ENCODE results near the gene WFIKKN2. TPM values are rescaled to one million over a fixed set of nuclear protein-coding genes. Genes with fewer than 3 reads are reported as not detected.

The WFIKKN2 gene
- total and polyA plus RNA-seq, 2 of the 4 experiments (the other 2 are of a cell fraction) = 0.02 TPM; not detected in 1

DNA sequence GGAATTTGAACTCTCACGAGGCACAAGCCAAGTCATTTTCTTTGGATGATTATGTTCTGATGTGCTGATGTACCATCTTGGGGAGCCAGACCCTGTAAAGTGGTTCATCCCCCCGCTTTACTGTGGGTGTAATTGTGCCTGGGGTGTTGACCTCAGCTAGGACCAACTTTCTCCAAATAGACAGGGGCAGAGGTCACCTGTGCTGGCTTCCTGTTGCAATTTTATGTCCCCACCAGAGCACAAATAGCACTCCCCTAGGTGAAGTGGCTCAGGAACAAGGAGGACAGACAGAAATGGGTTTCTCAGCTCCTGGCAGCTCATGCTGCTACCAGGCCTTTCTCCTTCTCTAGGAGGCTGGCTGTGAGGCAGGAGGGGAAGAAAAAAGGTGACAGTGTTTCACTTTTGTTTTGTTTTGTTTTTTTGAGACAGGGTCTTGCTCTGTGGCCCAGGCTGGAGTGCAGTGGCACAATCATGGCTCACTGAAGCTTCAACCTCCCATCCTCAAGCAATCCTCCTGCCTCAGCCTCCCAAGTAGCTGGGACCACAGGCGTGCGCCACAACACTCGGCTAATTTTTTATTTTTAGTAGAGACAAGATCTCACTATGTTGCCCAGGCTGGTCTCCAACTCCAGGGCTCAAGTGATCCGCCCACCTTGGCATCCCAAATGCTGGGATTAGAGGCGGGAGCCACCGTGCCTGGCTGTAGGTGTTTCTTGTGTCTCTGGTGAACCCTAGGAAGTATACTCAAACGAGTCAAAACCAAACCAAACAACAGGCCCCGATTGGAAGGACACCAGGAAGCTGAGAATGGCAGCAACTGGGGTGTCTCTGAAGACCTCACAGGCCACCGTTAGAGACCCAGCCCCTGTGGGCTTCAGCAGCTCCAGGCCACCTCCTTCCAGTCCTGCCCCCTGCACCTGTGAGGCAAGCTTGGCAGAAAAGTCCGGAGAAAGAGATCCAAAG is 32.5 kb upstream of the WFIKKN2 start:
- ChIA-PET POLR2A (ENCODE audit: unreplicated experiment) (no interaction called here), CTCF (interaction anchor here (0.5 to 1.3 kb wide), 2 partner anchors 13 to 91 kb away, joined by 4 read pairs; no protein-coding TSS in a partner anchor)
- in situ Hi-C loops (cut with MboI; ENCODE audit: low sequenced_read_pairs) = no loop called here
- no peak overlapping the region for H2AK5ac ChIP-seq (ENCODE audit: low read depth, low read length)
- TF ChIP-seq RCOR1 (IDR thresholded peaks at IDR 0.05; ENCODE audit: insufficient replicate concordance, low read length) (no peak), USF2 (IDR thresholded peaks at IDR 0.05; ENCODE audit: low read depth, low read length) (no peak)
- no peak overlapping the region for H2BK5ac ChIP-seq (ENCODE audit: low read depth, low read length, poor library complexity, severe bottlenecking)
- H4K5ac ChIP-seq (ENCODE audit: low read depth, low read length) = no peak overlapping the region
- no peak overlapping the region for H2AK9ac ChIP-seq (replicated peaks; ENCODE audit: low read depth, low read length, poor library complexity)
- H3K79me1 ChIP-seq (ENCODE audit: low read depth in 1 of 2, low read length in 2 of 2) = no peaks in the 10 kb centered on the region
- H3K9me1 ChIP-seq (ENCODE audit: insufficient read depth, low read length) = 0 out of 2 replicates have a peak, but pooled peaks cover 4% of the 10 kb centered on the region
- H3K9ac ChIP-seq (ENCODE audit: low read depth, low read length) = no peak overlapping the region
- H2BK20ac ChIP-seq (ENCODE audit: low read depth, low read length) = no peak overlapping the region
- no peak overlapping the region for H3K14ac ChIP-seq (replicated peaks; ENCODE audit: low read depth, low read length)
- H2BK120ac ChIP-seq (ENCODE audit: low read depth, low read length) = no peak overlapping the region
- no peak for DNase-seq
- no peak overlapping the region for H2AFZ ChIP-seq (replicated peaks; ENCODE audit: low read length, poor library complexity)
- no peak overlapping the region for H4K8ac ChIP-seq (ENCODE audit: low read depth in 2 of 2, low read length in 2 of 2)
- no peak overlapping the region for H3K27ac ChIP-seq (ENCODE audit: insufficient read depth, low read length)
- H4K91ac ChIP-seq (ENCODE audit: insufficient read depth, low read depth, low read length) = no peak overlapping the region
- H3K23ac ChIP-seq (ENCODE audit: low read depth, low read length) = no peak overlapping the region; the same call in 1 of the 2 replicates
- no peak overlapping the region for H3K4me3 ChIP-seq (ENCODE audit: insufficient read depth, low read depth, low read length)
- no TSS peak for BruUV-seq (replicated peaks)
- dilution Hi-C loops (cut with HindIII; ENCODE audit: low sequenced_read_pairs, unreplicated experiment) = no loop called here
- no peak overlapping the region for H3K4me2 ChIP-seq (ENCODE audit: low read depth, low read length)
- no peak overlapping the region for H3K4ac ChIP-seq (ENCODE audit: low read depth, low read length)
- no peaks in the 10 kb centered on the region for H3K36me3 ChIP-seq (ENCODE audit: control insufficient read depth, insufficient read depth, low read length)
- peaks cover 9% of the 10 kb centered on the region for H3K27me3 ChIP-seq (ENCODE audit: control insufficient read depth, insufficient read depth, low read length)
- no peaks in the 10 kb centered on the region for H3K9me3 ChIP-seq (ENCODE audit: control insufficient read depth, insufficient read depth, low read length)
- no peak overlapping the region for H2BK15ac ChIP-seq (ENCODE audit: low read depth, low read length)
- ATAC-seq (ENCODE audit: low read depth) = no peak
- WGBS, 2 experiments (ENCODE audit: extremely low coverage in 2 of 2, insufficient read length in 1 of 2) = no CpG with 5 or more reads among the region's 12 CpGs
- no peaks in the 10 kb centered on the region for H4K20me1 ChIP-seq (ENCODE audit: insufficient read depth, low read length)
- no peak overlapping the region; the same call in 1 of the 2 replicates for H3K56ac ChIP-seq (ENCODE audit: extremely low read depth, insufficient read depth, low read length)
- intact Hi-C loops (cut with micrococcal nuclease) = no loop called here
- no peak overlapping the region for H3K18ac ChIP-seq (ENCODE audit: low read depth, low read length)
- H3K4me1 ChIP-seq (ENCODE audit: control insufficient read depth, insufficient read depth, low read length) = no peaks in the 10 kb centered on the region

All from IMR-90 (cell line).